Epithelial cell of prostate (primary cell): Measurements from ENCODE around the gene GORASP2.
"Not testable (repeated sequence)": the region's sequence is repeated elsewhere in the genome, so short reads cannot be mapped to it uniquely, and the experiment has no call there.

ENCODE experiments used
- DNase-seq: peaks from one replicate; pipeline ENCODE4 v3.0.0-alpha.2; 2011; ENCODE audit warnings: low read depth, low spot score
- H3K27ac ChIP-seq: fragments of 450-650 bp; 2 replicates; pipeline ENCODE4 v1.5.1; 2017; ENCODE audit warnings: mild to moderate bottlenecking

Gene GORASP2

GRCh38 chr2:170928824-170929685 lies at the start of gene GORASP2:
Gene GORASP2, plus strand, starts transcription at chr2:170929253. Its CDS starts 88 bp downstream, at chr2:170929341.
- DNase-seq, result peak; percentile 99
- peak within 1 kb of the TSS; percentile 87 for H3K27ac ChIP-seq

- DNase-seq, result no peak
- no peak overlapping the region for H3K27ac ChIP-seq
Observed at GRCh38 chr2:170881840-170882239, 47.2 kb upstream of the GORASP2 start.

- H3K27ac ChIP-seq, result no peak overlapping the region
- no peak for DNase-seq
Observed at GRCh38 chr2:170882758-170883157, 46.3 kb upstream of the GORASP2 start.

- DNase-seq, result no peak
- H3K27ac ChIP-seq, result no peak overlapping the region
Observed at GRCh38 chr2:170883683-170884082, 45.4 kb upstream of the GORASP2 start.

- no peak for DNase-seq
- H3K27ac ChIP-seq, result no peak overlapping the region
Observed at GRCh38 chr2:170885130-170885791, 43.8 kb upstream of the GORASP2 start.

DNA sequence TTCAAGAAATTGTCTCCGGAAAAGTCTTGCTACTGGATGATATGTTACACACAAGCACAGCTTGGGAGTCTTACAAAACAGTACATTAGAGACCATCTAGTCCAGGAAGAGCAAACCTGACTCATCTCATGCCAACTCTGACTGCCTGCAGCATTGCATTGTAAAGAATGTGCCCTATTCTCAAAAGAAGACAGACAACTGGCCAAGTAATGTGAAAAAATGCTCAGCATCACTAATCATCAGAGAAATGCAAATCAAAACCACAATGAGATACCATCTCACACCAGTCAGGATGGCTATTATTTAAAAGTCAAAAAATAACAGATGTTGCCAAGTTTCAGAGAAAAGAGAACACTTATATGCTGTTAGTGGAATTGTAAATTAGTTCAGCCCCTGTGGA lies 42.7 kb upstream of the GORASP2 start:
- DNase-seq, result peak; percentile 70
- peak overlapping the region; percentile 33 for H3K27ac ChIP-seq

DNA sequence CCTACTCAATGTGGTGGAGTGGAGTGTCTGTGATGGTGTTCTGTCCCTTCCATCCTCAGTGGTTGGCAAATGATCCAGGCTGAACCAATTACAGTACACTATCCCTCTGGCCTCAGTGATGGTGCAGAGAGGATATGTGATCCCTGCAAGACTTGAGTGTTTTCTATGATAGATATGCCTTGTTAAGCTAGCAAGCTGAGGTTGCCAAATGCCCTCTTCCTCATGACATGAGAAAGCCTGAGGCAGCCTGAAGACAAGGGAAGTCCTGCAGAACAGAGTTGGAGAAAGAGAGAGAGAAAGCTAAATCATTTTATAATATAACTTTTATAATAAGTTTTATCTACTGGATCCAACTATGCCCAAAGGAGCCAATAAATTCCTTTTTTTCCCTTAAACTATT lies 41.6 kb upstream of the GORASP2 start:
- no peak overlapping the region for H3K27ac ChIP-seq
- DNase-seq, result no peak

DNA sequence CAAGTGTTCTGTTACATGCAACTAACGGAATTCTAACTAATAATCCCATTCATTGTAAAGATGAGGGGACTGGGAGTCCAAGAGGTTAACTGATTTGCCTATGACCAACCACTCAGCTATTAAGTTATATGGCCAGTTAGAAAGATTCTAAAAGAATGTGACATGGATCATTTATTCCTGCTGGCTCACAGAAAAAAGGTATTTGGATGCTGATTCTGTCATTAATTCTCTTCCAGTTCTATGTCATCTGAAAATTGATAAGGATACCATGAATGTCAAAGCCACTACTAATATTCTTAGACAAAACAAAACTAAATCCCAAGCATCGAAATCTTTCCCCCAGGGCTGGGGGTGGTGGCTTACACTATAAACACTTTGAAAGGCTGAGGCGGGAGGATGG lies 41.2 kb upstream of the GORASP2 start:
- H3K27ac ChIP-seq, result no peak overlapping the region
- no peak for DNase-seq

DNA sequence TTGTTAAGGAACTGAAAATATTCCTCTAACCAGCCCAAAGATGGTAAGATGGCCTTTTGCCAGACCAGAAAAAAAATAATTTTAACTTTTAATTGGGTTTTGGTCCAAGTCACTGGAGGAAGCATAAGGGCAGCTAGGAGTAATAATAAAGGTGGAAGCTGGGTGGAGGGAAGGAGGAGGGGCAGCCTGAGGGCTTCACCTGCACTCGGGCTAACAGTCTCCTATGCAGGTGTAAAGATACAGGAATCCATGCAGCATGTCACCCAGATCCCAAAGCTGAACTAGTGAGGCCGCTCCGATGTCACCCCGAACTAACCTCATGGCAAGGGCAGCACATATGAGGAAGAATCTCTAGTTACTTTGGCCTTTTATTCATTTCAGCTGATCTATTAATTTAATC lies 37.2 kb upstream of the GORASP2 start:
- no peak for DNase-seq
- H3K27ac ChIP-seq, result no peak overlapping the region

- no peak for DNase-seq
- no peak overlapping the region for H3K27ac ChIP-seq
Observed at GRCh38 chr2:170892391-170892951, 36.6 kb upstream of the GORASP2 start.

DNA sequence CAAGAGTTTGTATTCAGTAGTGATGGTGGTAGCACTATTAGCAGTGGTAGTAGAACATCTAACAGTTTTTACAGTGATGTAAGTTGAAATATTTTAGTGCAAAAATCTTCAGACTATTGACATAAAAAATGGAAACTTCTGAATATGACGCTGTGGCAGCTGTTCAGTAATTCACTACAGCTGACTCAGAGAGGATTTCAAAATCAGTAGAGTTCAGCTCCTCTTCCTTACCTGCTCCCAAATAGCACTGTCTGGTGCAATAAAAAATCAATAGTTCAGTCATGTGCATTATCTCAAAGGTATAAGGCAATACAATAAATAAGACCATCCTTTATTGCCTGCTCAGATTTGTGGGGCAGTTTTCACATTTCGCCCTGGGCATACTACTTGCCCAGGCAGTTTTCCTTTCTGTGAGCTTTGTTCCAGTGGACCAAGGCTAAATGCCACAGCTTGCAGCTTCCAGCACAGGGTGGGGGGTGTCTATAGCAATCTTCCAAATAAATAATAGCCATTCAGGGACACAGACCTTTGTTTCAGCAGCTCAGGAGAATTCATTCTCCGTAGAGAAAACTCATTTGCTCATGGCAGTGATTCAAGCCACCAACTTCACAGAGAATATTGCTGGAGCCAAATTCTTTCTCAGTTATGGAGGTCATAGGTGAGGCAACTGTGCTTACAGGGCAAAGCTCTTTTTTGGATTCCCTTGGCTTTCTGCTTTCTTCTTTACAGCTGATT lies 33.9 kb upstream of the GORASP2 start:
- no peak overlapping the region for H3K27ac ChIP-seq
- no peak for DNase-seq

GRCh38 chr2:170896622-170897021 lies 32.4 kb upstream of the GORASP2 start:
- no peak overlapping the region for H3K27ac ChIP-seq
- DNase-seq, result no peak

GRCh38 chr2:170897108-170897507 lies 31.9 kb upstream of the GORASP2 start:
- no peak for DNase-seq
- H3K27ac ChIP-seq, result no peak overlapping the region

- no peak for DNase-seq
- no peak overlapping the region for H3K27ac ChIP-seq
Observed at GRCh38 chr2:170905864-170906263, 23.2 kb upstream of the GORASP2 start.

- H3K27ac ChIP-seq, result no peak overlapping the region
- no peak for DNase-seq
Observed at GRCh38 chr2:170911314-170911889, 17.7 kb upstream of the GORASP2 start.

DNA sequence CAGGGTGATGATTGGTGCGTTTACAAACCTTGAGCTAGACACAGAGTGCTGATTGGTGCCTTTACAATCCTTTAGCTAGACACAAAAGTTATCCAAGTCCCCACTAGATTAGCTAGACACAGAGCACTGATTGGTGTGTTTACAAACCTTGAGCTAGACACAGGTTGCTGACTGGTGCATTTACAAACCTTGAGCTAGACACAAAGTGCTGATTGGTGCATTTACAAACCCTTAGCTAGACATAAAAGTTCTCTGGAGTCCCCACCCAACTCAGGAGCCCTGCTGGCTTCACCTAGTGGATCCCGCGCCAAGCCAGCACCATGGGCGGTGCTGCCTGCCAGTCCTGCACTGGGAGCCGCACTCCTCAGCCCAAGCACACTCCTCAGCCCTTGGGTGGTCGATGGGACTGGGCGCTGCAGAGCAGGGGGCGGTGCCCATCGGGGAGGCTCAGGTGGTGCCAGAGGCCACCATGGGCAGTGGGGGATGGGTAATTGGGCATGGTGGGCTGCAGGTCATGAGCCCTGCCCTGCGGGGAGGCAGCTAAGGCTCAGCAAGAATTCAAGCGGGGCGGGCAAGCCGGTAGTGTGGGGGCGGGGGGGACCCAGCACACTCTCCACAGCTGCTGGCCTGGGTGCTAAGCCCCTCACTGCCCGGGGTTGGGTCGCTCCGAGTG lies 13.9 kb upstream of the GORASP2 start:
- DNase-seq, H3K27ac ChIP-seq: not testable (repeated sequence)

GRCh38 chr2:170917219-170917913 lies 11.7 kb upstream of the GORASP2 start:
- DNase-seq, result no peak
- H3K27ac ChIP-seq, result no peak overlapping the region

DNA sequence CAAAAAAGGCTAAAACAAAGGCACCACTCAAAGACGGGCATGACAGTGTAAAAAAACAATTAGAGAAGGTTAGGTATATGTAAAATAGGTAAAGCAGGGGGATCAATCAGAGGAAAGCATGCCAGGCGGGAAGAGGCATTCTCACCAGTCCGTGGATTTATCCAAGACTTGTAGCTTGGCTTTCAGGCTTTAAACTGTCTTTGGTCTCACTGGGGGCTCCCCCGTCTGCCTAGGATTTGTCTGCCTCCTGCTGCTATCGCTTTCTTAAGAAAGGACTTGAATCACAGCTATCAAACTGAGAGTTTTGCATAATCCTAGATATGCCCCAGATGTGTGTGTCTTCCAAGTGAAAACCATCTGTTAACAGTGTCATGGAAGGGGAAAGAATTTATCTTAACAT lies 11.1 kb upstream of the GORASP2 start:
- no peak overlapping the region for H3K27ac ChIP-seq
- no peak for DNase-seq

GRCh38 chr2:170921873-170922272 lies 7.2 kb upstream of the GORASP2 start:
- not testable (repeated sequence) for DNase-seq

More at GRCh38 chr2:170921873-170922272, 7.2 kb upstream of the GORASP2 start:
- H3K27ac ChIP-seq, result not testable (repeated sequence)
